Pons (tissue), 1 donor: ENCODE measurements around the gene DNAH1.
"Not testable (repeated sequence)": the region's sequence is repeated elsewhere in the genome, so short reads cannot be mapped to it uniquely, and the experiment has no call there.

Source experiments
- DNase-seq: peaks from one replicate; pipeline ENCODE4 v3.0.0-alpha.2; 2016; ENCODE audit warnings: low spot score

The DNAH1 gene

GRCh38 chr3:52315977-52316764, at the start of gene DNAH1:
TSS of gene DNAH1 (plus strand) at chr3:52316319. CDS start at chr3:52322443, 6,124 bp downstream.
- no peak for DNase-seq

GRCh38 chr3:52268036-52268435, 48.1 kb upstream of the DNAH1 start:
- DNase-seq: no peak

- no peak for DNase-seq
These were observed 46.3 kb upstream of the DNAH1 start for GRCh38 chr3:52269776-52270175.

- DNase-seq: peak; percentile 24
These were observed 45.8 kb upstream of the DNAH1 start for GRCh38 chr3:52270252-52270754.

- not testable (repeated sequence) for DNase-seq
These were observed 43.9 kb upstream of the DNAH1 start for GRCh38 chr3:52272172-52272571.

GRCh38 chr3:52272831-52273230, 43.3 kb upstream of the DNAH1 start:
- no peak for DNase-seq

- DNase-seq: not testable (repeated sequence)
These were observed 41.3 kb upstream of the DNAH1 start for GRCh38 chr3:52274781-52275180.

- peak; percentile 70 for DNase-seq
These were observed 38.8 kb upstream of the DNAH1 start for GRCh38 chr3:52277071-52277964.

GRCh38 chr3:52277972-52278509, 38.1 kb upstream of the DNAH1 start:
- DNase-seq: peak; percentile 43

- peak; percentile 87 for DNase-seq
These were observed 37.5 kb upstream of the DNAH1 start, which contains the start of gene WDR82 for GRCh38 chr3:52278510-52279069. TSS of gene WDR82 (minus strand) at chr3:52278649. CDS start at chr3:52278361, 288 bp downstream.

- no peak for DNase-seq
These were observed 36.5 kb upstream of the DNAH1 start for GRCh38 chr3:52279596-52279995.

GRCh38 chr3:52280050-52280461, 36.1 kb upstream of the DNAH1 start:
- DNase-seq: peak; percentile 69

GRCh38 chr3:52281981-52282801, 33.9 kb upstream of the DNAH1 start:
- DNase-seq: no peak

GRCh38 chr3:52283306-52283705, 32.8 kb upstream of the DNAH1 start:
- no peak for DNase-seq

- DNase-seq: not testable (repeated sequence)
These were observed 32.1 kb upstream of the DNAH1 start for GRCh38 chr3:52284051-52284450.

- DNase-seq: no peak
These were observed 29.4 kb upstream of the DNAH1 start for GRCh38 chr3:52286777-52287110.

GRCh38 chr3:52288674-52289073, 27.4 kb upstream of the DNAH1 start:
- no peak for DNase-seq

GRCh38 chr3:52289338-52289746, 26.8 kb upstream of the DNAH1 start:
- no peak for DNase-seq

- DNase-seq: no peak
These were observed 26.1 kb upstream of the DNAH1 start for GRCh38 chr3:52289747-52290595.
